Tibial nerve (tissue), 4 donors: Measurements from ENCODE around the gene ZKSCAN2. TPM values are rescaled to one million over a fixed set of nuclear protein-coding genes. Genes with fewer than 3 reads are reported as not detected.

ENCODE experiments used
- DNase-seq, 2 donors: peaks; one replicate each; pipeline ENCODE4 v3.0.0-alpha.2; 2019; ENCODE audit warnings: low spot score in 2 of 2
- H3K27ac ChIP-seq, 4 donors: fragments of 200-600 bp; sonication (generic) in 3 of 4; one replicate each; pipeline ENCODE4 v1.5.1; 2017 to 2019; ENCODE audit warnings: mild to moderate bottlenecking in 1 of 4
- H3K27me3 ChIP-seq, 2 donors: fragments of 200-600 bp; sonication (generic) in 1 of 2; one replicate each; pipeline versions ENCODE4 v1.5.1 to v1.6.0; 2017 to 2019
- H3K36me3 ChIP-seq, 3 donors: fragments of 200-600 bp; sonication (generic); one replicate each; pipeline ENCODE4 v1.5.1; 2018 to 2019
- H3K4me1 ChIP-seq, 4 donors: fragments of 200-600 bp; sonication (generic) in 3 of 4; one replicate each; pipeline ENCODE4 v1.5.1; 2017 to 2019
- H3K4me3 ChIP-seq, 4 donors: fragments of 200-600 bp; sonication (generic) in 3 of 4; one replicate each; pipeline ENCODE4 v1.5.1; 2017 to 2019; ENCODE audit warnings: mild to moderate bottlenecking in 1 of 4, moderate library complexity in 1 of 4
- H3K9me3 ChIP-seq, 4 donors: fragments of 200-600 bp; sonication (generic) in 3 of 4; one replicate each; pipeline ENCODE4 v1.5.1; 2017 to 2019
- CTCF ChIP-seq, 5 experiments: fragments of 200-600 bp in 3 of 5; fragments of 450-650 bp in 2 of 5; sonication (generic) in 3 of 5; IDR thresholded peaks; one replicate each; pipeline ENCODE4 v1.5.1; 2016 to 2019; ENCODE audit warnings: antibody characterized with exemption in 5 of 5, mild to moderate bottlenecking in 3 of 5, moderate library complexity in 2 of 5
- EP300 ChIP-seq, 2 donors: sonication (generic); formaldehyde crosslinking; IDR thresholded peaks; one replicate each; pipeline ENCODE4 v1.6.1; 2017; ENCODE audit warnings: antibody characterized with exemption in 2 of 2, mild to moderate bottlenecking in 1 of 2
- POLR2A ChIP-seq, 2 donors: fragments of 450-650 bp; IDR thresholded peaks; one replicate each; pipeline ENCODE4 v1.6.1; 2017; ENCODE audit warnings: antibody characterized with exemption in 2 of 2, mild to moderate bottlenecking in 2 of 2, moderate library complexity in 2 of 2
- WGBS, 2 donors: methylation state at CpG; one replicate each; pipeline ENCODE4 v1.1.5; 2018; 5-methylcytosine and 5-hydroxymethylcytosine counted together
- total RNA-seq, 4 donors: library from RNA; depleted of rRNA; stranded (reverse); fragments of >200 nt; gene quantifications; one replicate each; pipeline ENCODE4 v1.1.0, GENCODE V29; 2016

The ZKSCAN2 gene
- total RNA-seq, result 1 to 10 TPM; 2.0 to 5.0 (median 4.0) TPM

GRCh38 chr16:25257470-25257955 is at the start of gene ZKSCAN2:
TSS of gene ZKSCAN2 (minus strand) at chr16:25257845. CDS start at chr16:25257127, 718 bp downstream.
- TF ChIP-seq EP300 (IDR thresholded peaks at IDR 0.05), result peak in 1 of 2 donors; percentile 81
- peak in 1 of 5 experiments; percentile 21 for TF ChIP-seq CTCF (IDR thresholded peaks at IDR 0.05)
- TF ChIP-seq POLR2A (IDR thresholded peaks at IDR 0.05), result peak; percentile 73 to 82

GRCh38 chr16:25299792-25300590 is 42.3 kb upstream of the ZKSCAN2 start:
- H3K4me3 ChIP-seq, result no peak overlapping the region
- no peak for TF ChIP-seq POLR2A (IDR thresholded peaks at IDR 0.05)
- no peak for TF ChIP-seq EP300 (IDR thresholded peaks at IDR 0.05)
- no peak for DNase-seq
- H3K27ac ChIP-seq, result no peak overlapping the region
- 36 to 39% methylated on average over 4 of the region's 4 CpGs for WGBS, 2 donors
- H3K4me1 ChIP-seq, result no peaks in the 10 kb centered on the region
- no peaks in the 10 kb centered on the region for H3K27me3 ChIP-seq
- peaks cover 0 to 4% (median 2%) of the 10 kb centered on the region in 4 donors for H3K9me3 ChIP-seq
- no peaks in the 10 kb centered on the region for H3K36me3 ChIP-seq

More at GRCh38 chr16:25257470-25257955, at the start of gene ZKSCAN2:
- Histone ChIP-seq H3K4me1 (peaks cover 0 to 39% (median 23%) of the 10 kb centered on the region in 4 donors), H3K9me3 (no peaks in the 10 kb centered on the region), H3K36me3 (peaks cover 0 to 30% (median 0%) of the 10 kb centered on the region in 3 donors), H3K27ac (peak within 1 kb of the TSS; percentile 97), H3K27me3 (no peaks in the 10 kb centered on the region), H3K4me3 (peak within 1 kb of the TSS; percentile 69 to 91 (median 79))
- WGBS, 2 donors, result 0% methylated on average over 15 to 51 of the region's 69 CpGs
- peak; percentile 73 to 81 for DNase-seq

GRCh38 chr16:25298165-25298872 is 40.7 kb upstream of the ZKSCAN2 start:
- Histone ChIP-seq H3K4me3 (no peak overlapping the region), H3K27ac (no peak overlapping the region), H3K27me3 (no peaks in the 10 kb centered on the region), H3K9me3 (no peaks in the 10 kb centered on the region), H3K4me1 (no peaks in the 10 kb centered on the region), H3K36me3 (no peaks in the 10 kb centered on the region)
- no peak for DNase-seq
- 74 to 80% methylated on average over 5 of the region's 5 CpGs for WGBS, 2 donors
- TF ChIP-seq CTCF (IDR thresholded peaks at IDR 0.05), result no peak
- TF ChIP-seq POLR2A (IDR thresholded peaks at IDR 0.05), result no peak
- no peak for TF ChIP-seq EP300 (IDR thresholded peaks at IDR 0.05)

GRCh38 chr16:25297151-25297787 is 39.6 kb upstream of the ZKSCAN2 start:
- Histone ChIP-seq H3K27ac (no peak overlapping the region), H3K4me3 (no peak overlapping the region), H3K27me3 (no peaks in the 10 kb centered on the region), H3K9me3 (no peaks in the 10 kb centered on the region), H3K36me3 (no peaks in the 10 kb centered on the region), H3K4me1 (no peaks in the 10 kb centered on the region)
- WGBS, 2 donors, result 84 to 88% methylated on average over 6 of the region's 6 CpGs
- TF ChIP-seq EP300 (IDR thresholded peaks at IDR 0.05), result no peak
- no peak for TF ChIP-seq POLR2A (IDR thresholded peaks at IDR 0.05)
- no peak for TF ChIP-seq CTCF (IDR thresholded peaks at IDR 0.05)
- DNase-seq, result no peak

- WGBS, 2 donors, result 32 to 36% methylated on average over 3 of the region's 3 CpGs
- no peaks in the 10 kb centered on the region for H3K4me1 ChIP-seq
- no peak overlapping the region for H3K27ac ChIP-seq
- H3K4me3 ChIP-seq, result no peak overlapping the region
- no peak for TF ChIP-seq EP300 (IDR thresholded peaks at IDR 0.05)
- no peak for TF ChIP-seq CTCF (IDR thresholded peaks at IDR 0.05)
- no peak for TF ChIP-seq POLR2A (IDR thresholded peaks at IDR 0.05)
- no peaks in the 10 kb centered on the region for H3K9me3 ChIP-seq
- no peak for DNase-seq
- H3K27me3 ChIP-seq, result no peaks in the 10 kb centered on the region
- H3K36me3 ChIP-seq, result no peaks in the 10 kb centered on the region
Observed at GRCh38 chr16:25291580-25291979, 33.9 kb upstream of the ZKSCAN2 start.
